Activated naive CD4-positive, alpha-beta T cell treated with anti-CD3 and anti-CD28 coated beads, Interleukin-2, amount 50 U/mL, for 16 hours (primary cell): Measurements from ENCODE around the gene KCTD11.

ENCODE experiments used
- DNase-seq: peaks from one replicate; pipeline ENCODE4 v3.0.0-alpha.2; 2020

Gene KCTD11

DNA sequence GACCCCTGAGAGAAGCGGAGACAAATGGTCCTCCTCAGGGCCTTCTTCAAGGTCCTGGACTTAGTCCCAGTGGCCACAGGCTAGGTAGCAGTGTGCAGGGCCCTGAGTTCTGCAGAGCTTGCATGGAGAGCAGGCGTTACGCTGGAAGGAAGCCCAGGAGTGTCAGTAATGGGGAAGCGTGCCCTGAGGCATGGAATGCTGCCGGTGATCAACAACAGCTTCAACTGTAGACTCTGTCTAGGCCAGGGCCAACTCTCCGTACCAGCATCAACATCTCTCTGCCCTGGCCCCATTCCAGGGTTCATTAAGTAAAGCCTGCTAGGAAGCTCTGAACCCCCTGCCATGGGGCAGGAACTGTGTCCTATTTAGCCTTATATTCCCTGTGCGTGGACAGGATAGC is 28.4 kb downstream of the KCTD11 start:
- DNase-seq: no peak

DNA sequence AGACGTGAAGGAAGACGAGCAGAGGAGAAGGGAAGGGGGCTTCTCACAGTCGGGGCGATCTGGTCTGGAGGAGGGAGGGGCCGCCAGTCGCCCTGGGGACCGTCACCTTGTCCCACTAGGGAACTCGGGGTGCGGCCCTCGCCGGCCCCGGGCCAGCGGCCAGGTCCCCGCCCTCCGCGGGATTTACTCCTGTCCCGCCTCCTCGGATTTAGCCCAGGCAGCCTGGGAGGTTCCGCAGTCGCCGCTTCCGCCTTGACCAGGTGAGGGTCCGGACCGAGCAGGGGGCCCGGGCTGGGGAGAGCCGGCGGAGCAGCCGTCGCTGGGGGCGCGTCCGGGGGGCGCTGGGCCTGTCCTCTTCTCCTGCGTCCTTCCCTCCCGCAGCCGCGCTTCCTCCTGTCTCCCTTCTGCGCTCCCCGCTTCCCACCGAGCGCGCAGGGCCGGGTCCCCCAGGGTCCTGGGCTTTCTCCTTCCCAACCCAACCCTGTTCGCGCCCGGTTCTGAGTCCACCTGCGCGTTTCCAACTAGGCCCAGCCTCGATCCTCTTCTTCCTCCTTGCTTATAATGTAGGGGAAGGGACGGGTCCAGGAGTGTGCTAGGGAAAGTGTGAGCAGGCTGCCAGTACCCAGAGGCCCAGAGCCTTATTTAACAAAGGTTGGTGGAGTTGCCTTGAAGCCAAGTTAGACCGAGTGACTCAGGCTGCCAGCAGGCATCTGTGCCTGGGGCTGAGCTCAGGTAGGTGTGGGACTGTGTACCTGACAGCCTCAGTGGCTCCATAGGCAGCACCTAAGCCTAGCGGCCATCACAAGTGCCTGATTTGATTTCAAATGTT is 29.1 kb downstream of the KCTD11 start, which contains the start of gene TNK1:
Gene TNK1 (plus strand): TSS at position 235 of the 829 bp plus-strand sequence. CDS start 1,838 bp downstream, outside the sequence.
- DNase-seq: no peak

- DNase-seq: no peak
Observed at GRCh38 chr17:7382901-7383300, 30.9 kb downstream of the KCTD11 start.

GRCh38 chr17:7383371-7383741 is 31.4 kb downstream of the KCTD11 start:
- DNase-seq: no peak

DNA sequence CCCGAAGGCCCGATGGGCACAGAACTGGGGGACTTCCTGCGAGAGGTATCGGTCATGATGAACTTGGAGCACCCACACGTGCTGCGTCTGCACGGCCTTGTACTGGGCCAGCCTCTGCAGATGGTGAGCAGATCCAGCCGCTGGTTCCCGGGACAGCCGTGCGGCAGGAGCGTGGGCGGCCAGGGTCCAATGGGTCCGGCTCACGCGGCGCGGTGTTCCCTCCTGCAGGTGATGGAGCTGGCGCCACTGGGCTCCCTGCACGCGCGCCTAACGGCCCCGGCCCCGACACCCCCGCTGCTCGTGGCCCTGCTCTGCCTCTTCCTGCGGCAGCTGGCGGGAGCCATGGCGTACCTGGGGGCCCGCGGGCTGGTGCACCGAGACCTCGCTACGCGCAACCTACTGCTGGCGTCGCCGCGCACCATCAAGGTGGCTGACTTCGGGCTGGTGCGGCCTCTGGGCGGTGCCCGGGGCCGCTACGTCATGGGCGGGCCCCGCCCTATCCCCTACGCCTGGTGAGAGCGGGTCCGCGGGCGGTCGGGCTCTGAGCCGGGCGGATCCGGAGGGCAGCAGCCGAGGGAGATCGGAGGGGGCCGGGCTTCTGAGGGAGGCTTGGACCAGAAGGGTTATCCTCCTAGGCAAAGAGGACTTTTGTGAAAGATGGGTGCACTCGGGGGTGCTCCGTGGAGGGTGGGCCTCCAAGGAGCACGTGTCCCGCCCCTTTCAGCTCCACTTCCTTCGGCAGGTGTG is 32.0 kb downstream of the KCTD11 start:
- peak; percentile 82 for DNase-seq

DNA sequence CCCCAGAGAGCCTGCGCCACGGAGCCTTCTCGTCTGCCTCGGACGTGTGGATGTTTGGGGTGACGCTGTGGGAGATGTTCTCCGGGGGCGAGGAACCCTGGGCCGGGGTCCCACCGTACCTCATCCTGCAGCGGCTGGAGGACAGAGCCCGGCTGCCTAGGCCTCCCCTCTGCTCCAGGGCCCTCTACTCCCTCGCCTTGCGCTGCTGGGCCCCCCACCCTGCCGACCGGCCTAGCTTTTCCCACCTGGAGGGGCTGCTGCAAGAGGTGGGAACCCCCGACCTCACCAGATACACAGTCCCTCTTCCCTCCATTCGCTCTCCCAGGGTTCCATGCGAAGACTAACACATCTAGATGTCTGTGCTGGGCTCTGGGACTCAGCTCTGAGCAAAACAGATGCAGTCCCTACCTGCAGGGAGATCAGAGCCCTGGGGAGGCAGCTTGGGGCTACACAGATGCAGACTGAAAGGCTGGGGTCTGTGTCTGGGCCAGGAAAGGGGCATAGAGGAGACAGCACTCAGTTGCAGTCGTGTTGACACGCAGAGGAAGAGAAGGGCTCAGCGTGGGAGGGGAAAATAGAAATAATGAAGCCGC is 32.6 kb downstream of the KCTD11 start:
- no peak for DNase-seq

GRCh38 chr17:7388856-7389255 is 36.9 kb downstream of the KCTD11 start:
- DNase-seq: no peak

- DNase-seq: no peak
Observed at GRCh38 chr17:7389924-7390910, 38.3 kb downstream of the KCTD11 start.

DNA sequence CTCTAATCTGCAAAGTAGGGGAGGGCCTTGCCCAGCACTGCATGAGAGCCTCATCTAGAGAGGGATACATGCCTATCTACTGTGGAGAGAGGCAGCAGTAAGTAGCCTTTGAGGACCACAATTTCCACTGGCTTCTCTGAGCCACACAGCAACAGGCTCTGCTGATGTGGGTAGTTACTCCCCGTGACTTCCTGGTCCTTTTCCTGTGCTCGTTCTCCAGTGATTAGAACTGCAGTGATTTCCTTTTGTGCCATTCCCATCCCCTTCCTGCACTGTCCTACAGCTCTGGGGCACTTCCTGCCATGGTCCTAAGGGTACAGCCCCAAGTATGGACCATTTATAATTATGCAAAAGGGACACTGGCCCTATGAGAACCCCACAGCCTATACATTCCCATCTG is 39.3 kb downstream of the KCTD11 start:
- DNase-seq: no peak

DNA sequence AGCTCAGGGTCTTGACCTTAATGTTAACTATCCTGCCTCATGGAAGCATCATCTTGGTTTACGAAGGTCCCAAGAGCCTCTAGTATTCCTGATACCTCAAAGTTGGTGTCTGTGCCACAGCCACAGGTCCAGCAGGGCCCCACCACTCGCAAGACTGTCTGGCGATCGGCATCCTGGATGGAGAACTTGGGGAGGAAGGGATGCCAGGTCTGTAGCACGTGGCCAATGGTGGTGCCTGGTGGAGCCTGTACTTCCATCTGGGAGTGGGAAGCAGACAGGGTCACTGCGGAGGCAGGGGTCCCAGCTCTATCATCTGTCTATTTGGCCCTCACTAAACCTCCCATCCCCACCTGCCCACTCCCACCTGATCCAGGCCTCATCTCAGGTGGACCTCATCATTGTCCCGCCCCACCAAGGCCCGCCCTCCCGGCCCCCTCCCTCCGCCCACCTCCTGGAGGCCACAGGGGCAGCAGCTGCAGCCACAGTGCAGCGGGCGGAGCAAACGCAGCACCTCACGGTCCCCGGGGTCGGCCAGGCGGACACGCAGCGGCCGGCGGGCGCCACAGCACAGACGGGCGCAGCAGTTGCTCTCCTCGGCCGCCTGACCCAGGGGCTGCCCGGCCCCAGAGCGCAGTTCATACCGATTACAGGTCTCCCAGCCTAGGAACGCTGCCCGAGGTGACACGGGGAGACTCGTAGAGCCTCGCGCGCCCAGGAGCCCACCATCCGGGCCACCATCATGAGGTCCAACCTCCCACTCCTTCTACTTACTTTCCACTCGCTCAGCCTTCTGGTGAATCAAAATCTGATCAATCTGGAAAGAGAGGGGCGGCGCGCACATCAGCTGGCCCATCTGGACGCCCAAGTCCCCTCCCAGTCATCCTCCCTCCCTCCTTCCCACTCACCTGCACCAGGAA is 41.0 kb downstream of the KCTD11 start:
- no peak for DNase-seq

- peak; percentile 66 for DNase-seq
Observed at GRCh38 chr17:7393613-7394451, 41.9 kb downstream of the KCTD11 start.

GRCh38 chr17:7394452-7395191 is 42.7 kb downstream of the KCTD11 start, which contains the start of gene PLSCR3:
Gene PLSCR3, minus strand, starts transcription at chr17:7394525. Its CDS starts 415 bp downstream, at chr17:7394110.
- peak; percentile 85 for DNase-seq

DNA sequence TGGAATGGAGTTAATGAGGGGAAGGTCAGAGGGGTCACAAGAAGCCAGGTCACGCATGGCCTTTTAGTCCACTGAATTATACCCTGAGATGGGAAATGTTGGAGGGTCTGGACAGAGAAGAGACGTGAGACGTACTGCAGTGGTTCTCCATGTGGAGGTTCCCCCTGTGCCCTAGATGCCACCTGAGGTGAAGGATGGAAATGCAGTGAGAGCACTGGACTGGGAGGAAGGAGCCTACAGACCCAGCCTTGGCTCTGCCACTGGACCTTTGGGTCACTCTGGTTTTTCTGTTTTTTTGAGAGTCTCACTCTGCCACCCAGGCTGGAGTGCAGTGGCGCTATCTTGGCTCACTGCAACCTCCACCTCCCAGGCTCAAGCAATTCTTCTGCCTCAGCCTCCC is 44.2 kb downstream of the KCTD11 start:
- DNase-seq: no peak

- no peak for DNase-seq
Observed at GRCh38 chr17:7398612-7399011, 46.6 kb downstream of the KCTD11 start.

GRCh38 chr17:7403043-7403726 is 51.2 kb downstream of the KCTD11 start:
- DNase-seq: no peak

DNA sequence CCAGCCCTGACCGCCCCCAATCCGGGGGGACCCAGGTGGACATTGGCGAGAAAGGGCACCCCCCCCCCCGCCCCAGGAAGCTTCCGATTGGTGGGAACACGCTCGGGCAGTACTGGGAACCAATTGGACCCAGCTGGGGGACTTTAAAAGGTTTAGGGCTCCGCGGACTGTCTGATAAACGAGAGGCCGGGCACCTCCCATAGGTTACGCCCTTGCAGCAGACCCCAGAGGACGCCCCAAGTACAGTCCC is 51.7 kb downstream of the KCTD11 start:
- DNase-seq: no peak

DNA sequence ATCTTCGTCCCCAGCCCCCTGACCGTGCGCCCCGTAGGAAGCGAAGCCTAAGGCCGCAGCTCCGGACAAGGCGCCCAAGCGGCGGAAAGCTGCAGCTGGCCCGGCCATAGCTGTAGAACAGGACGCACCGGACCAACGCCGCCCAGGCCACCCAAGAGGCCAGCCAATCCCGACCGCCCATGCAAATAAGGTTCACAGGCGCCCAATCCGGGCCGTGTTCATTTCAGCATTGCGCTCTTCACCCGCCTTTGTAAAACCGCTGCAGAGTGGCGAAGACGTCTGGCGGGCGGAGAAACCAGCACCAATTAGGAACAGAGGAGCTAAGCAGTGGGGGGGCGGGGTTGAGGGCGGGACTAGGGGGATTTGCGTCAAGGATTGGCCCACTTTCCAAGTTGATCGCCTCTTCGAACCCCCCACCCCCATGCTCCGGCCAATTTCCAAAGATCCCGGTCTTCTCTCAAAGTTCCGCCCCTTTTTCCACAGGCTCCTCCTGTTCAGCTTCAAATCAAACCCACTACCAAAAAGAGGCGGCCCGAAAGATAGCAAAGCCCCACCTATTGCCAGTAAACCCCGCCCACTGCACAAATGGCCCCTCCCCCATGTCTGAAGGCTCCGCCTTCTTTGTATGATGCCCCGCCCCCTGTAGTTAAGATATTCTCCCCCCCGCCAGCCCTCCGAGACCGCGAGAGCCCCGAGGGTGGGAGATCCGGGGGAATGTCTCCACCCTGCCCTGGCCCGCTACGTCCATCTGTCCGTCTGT is 52.2 kb downstream of the KCTD11 start, which contains the start of gene TMEM256:
Gene TMEM256 (minus strand): TSS at position 121 of the 760 bp plus-strand sequence. CDS start 13 bp downstream, at position 108.
- peak; percentile 94 for DNase-seq
